AG10803 (cell line): ENCODE measurements around the gene PKIG.

ENCODE experiments used
- DNase-seq: peaks from one replicate; pipeline ENCODE4 v3.0.0; 2010; ENCODE audit warnings: low read depth
- H3K4me3 ChIP-seq: 2 replicates; pipeline ENCODE4 v1.5.1; 2011; ENCODE audit warnings: mild to moderate bottlenecking, low read length, control low read depth
- TF ChIP-seq, protein P1 (sequence below): conservative IDR thresholded peaks from 2 replicates; pipeline ENCODE4 v1.5.1; 2011; ENCODE audit warnings: mild to moderate bottlenecking, low read length, control low read depth, inconsistent platforms

Gene PKIG

DNA sequence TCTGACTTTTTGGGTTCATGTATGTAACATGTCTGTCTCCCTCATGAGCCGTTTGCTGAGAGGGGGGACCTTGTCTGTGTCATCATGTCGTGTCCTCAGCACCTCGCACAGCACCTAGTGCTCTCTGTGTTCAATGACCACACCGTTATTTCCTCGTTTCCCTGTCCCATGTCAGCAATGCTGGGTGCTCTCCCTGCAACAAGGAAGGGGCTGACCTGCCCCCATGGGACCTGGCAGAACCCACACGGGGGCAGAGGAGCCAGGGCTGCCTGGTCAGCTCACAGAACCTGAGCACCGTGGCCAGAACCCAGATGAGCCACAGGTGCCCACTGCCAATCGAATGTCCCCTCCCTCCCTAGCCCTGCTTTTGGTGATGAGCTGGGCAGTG, 61.8 kb downstream of the PKIG start:
- no peak overlapping the region for H3K4me3 ChIP-seq
- no peak for DNase-seq
- TF ChIP-seq, protein P1, sequence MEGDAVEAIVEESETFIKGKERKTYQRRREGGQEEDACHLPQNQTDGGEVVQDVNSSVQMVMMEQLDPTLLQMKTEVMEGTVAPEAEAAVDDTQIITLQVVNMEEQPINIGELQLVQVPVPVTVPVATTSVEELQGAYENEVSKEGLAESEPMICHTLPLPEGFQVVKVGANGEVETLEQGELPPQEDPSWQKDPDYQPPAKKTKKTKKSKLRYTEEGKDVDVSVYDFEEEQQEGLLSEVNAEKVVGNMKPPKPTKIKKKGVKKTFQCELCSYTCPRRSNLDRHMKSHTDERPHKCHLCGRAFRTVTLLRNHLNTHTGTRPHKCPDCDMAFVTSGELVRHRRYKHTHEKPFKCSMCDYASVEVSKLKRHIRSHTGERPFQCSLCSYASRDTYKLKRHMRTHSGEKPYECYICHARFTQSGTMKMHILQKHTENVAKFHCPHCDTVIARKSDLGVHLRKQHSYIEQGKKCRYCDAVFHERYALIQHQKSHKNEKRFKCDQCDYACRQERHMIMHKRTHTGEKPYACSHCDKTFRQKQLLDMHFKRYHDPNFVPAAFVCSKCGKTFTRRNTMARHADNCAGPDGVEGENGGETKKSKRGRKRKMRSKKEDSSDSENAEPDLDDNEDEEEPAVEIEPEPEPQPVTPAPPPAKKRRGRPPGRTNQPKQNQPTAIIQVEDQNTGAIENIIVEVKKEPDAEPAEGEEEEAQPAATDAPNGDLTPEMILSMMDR, result no peak

DNA sequence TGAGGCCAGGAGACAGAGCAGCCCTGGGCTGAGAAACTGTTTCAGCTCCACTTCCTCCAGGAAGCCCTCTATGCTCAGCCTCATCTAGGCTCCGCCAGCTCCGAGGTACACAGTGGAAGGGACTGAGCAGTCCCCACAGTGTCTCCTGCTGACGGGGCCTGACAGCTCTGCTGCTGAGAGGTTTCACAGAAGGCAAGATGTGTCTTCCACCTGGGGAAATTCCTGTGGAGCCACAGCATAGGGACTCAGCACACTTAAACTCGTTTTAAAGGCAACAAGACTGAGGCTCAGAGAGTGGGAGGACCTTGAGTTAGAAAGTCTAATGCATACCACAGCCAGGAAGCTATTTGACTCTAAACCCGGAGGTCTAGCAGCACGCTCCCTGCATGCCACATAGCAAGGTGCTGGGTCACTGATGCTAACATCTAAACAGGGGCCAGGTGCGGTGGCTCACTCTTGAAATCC, 62.3 kb downstream of the PKIG start:
- H3K4me3 ChIP-seq, result no peak overlapping the region
- no peak for DNase-seq
- TF ChIP-seq, protein P1, result no peak

GRCh38 chr20:44646023-44646640, 63.8 kb downstream of the PKIG start:
- H3K4me3 ChIP-seq, result no peak overlapping the region
- TF ChIP-seq, protein P1, result no peak
- DNase-seq, result no peak

GRCh38 chr20:44646641-44647274, 64.4 kb downstream of the PKIG start:
- peak; percentile 45 for DNase-seq
- H3K4me3 ChIP-seq, result no peak overlapping the region
- TF ChIP-seq, protein P1, result no peak

DNA sequence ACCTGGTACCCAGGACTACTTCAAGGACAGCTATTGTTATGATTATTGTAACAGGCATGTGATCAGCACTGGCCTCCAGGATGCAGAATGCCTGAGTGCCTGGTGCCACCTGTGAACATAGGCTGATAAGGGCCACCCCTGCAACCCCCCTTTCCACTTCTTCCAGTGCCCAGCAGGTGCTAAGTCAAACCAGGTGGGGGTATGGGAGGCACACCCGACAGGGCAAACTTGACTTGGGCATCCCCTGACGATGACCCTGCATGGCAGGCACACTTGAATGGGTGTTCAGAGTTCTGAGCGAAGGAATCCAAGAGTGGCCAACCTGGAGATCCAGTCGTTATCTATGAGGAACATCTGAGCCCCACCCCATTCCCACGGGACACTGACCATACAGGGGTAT, 65.7 kb downstream of the PKIG start:
- TF ChIP-seq, protein P1, result no peak
- DNase-seq, result no peak
- H3K4me3 ChIP-seq, result no peak overlapping the region

DNA sequence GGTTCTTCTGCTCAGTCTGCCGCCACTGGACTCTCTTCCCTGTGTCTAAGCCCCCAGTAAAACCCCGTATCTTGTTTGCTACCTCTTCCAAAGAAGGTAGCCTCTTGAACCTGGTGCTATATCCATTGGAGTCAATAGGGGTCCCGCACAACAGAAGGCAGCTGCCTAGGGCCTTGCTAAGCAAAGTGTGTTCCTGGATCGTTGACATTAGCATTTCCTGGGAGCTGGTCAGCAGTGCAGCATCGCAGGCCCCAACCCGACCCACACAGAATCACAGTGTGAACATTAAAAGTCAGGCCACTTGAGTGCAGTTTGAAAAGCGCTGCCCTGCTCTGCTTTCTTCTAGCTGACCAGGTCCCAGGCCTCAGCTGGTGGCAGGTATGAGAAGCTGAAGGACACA, 66.2 kb downstream of the PKIG start:
- DNase-seq, result no peak
- no peak overlapping the region for H3K4me3 ChIP-seq
- TF ChIP-seq, protein P1, result no peak

- DNase-seq, result no peak
- no peak overlapping the region for H3K4me3 ChIP-seq
- TF ChIP-seq, protein P1, result no peak
These were observed 66.7 kb downstream of the PKIG start for GRCh38 chr20:44649126-44649525.
